ENCODE measurements around the gene SAMMSON.

The SAMMSON gene

DNA sequence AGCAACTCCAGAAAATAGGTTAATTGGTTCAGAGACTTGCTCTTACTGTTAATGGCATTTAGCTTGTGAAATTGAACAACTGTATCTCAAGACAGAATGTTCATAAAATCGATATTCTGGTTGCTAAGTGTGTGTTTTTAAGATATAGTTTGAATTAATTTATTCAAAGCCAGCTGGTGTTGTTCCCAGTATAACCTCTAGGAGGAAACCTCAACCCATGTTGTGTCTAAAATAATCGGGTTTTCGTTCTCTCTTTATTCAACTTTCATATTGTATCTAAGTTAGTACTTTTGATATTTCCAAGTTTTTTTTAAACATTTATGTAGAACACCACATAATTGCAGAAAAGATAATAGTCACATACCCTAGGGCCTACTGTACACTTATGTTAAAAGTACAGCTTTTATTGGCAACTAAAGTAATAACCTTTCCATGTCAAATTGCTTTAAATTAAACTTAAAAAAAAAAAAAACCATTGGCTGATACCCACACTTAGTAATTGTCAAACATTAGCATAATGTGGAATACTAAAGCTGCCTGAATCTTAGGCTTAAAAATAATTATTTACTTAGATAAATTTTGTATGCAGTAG is 90.9 kb downstream of the SAMMSON start:
- no peak for DNase-seq (ENCODE audit: low read depth in 3 of 3)

DNA sequence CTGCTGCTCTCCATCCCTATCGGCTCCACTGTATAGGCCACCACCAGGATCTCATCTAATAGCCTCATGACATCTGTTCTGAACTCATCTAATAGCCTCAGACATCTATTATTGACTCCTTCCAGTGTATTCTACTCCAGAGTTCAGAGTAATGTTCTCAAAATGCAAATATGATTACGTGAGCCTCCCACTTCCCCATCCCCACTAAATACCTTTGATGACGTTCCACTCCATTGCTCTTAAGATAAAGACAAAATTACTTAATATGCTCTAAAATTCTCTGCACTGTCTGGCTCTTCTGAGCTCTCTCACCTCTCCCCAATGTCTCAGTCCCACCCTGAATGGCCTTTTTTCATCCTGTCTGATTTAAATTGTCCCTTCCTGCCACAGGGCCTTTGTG is 94.7 kb downstream of the SAMMSON start:
- DNase-seq (ENCODE audit: low read depth in 3 of 3) = no peak

DNA sequence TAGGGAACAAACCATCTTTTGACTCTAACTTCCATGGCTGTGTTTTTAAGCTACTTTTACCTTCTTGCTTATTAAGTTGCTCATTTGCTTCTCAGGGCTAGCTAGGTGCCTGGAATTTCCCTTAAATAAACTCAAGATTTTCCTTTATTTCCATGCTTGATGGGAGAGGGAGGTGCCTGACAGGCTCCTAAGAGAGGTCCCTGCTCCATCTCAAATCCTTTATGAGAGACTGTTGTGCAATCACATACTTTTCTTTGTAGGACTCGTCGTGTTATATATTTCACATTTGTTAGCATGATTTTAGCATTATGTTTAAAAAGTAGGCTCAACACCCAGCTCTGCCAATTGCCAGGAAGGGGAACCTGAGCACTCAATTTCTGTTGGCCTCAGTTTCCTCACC is 95.7 kb downstream of the SAMMSON start:
- DNase-seq (ENCODE audit: low read depth in 3 of 3) = no peak

DNA sequence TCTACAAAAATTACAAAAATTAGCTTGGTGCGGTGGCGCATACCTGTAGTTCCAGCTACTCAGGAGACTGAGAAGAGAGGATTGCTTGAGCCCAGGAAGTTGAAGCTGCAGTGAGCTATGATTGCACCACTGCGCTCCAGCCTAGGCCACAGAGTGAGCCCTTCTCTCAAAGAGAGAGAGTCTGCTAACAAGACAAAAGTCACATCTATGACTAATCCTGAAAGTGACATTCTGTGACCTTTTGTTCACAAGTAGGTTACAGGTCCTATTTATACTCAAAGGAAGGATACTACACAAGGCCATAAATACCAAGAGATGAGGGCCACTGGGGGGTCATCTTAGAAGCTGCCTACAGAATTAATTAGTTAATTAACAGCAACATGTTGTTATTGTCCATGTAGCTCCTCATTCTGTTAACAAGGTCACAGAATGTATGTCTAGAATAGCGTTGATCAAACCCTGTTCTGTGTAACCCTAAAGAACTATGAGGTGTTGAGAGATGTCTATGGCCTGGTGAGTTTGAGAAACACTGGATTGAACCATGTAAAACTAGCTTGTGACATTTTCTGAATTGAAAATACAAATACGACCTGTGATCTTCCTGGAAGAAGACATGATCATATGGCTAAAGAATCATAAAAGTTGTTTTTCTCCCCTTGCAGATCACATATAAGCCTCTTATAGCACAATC is 97.0 kb downstream of the SAMMSON start:
- DNase-seq (ENCODE audit: low read depth in 3 of 3) = no peak

DNA sequence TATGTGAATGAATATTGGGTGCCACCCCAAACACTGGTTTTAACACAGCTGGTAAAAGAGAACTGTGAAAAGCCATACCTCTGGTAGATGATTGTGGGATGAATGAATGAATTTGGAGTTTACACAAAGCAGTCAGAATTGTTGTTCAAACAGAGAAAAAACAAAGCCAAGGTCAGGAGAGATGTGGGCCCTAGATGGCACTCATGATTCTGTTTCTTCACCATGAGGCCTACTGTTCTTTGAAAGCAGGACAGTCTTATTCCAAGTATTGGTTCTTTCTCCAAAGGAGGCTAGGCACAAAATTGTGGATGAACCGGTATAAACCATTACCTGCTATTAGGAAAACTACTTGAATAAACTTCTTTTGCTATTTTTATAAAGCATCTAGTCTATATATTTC is 97.6 kb downstream of the SAMMSON start:
- no peak for DNase-seq (ENCODE audit: low read depth in 3 of 3)

DNA sequence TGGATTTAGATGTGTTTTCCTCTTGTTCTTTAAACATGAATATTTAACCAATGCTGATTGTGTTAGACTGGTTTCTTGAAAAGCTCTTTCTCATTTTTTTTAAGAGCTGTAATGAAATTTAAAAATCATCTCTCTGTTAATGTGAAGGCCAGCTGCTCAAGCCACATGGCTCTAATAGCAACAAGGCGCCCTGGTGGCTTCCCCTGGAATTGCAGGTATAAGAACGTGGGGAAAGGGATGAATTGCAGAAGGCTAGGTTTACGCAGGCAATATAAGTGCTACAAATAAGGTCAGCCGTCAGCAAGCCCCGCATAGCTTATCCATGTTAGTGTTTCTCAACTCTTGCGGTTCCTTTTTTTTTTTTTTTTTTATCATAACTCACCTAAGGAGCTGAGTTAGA is 108.5 kb downstream of the SAMMSON start:
- no peak for DNase-seq (ENCODE audit: low read depth in 3 of 3)

DNA sequence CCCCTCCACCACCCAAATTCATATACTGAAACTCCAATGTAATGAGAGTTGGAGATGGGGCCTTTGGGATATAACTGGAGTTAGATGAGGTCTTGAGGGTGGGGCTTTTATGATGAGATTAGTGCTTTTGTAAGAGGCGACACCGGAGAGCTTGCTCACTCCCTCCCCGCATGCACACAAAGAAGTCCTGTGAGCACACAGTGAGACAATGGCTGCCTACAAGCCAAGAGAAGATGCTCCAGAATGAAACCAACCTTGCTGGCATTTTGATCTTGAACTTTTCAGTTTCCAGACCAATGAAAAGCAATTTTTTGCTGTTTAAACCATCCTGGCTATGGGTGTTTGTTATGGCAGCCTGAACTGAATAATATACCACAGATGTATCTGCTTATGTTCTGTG is 109.0 kb downstream of the SAMMSON start:
- no peak for DNase-seq (ENCODE audit: low read depth in 3 of 3)

DNA sequence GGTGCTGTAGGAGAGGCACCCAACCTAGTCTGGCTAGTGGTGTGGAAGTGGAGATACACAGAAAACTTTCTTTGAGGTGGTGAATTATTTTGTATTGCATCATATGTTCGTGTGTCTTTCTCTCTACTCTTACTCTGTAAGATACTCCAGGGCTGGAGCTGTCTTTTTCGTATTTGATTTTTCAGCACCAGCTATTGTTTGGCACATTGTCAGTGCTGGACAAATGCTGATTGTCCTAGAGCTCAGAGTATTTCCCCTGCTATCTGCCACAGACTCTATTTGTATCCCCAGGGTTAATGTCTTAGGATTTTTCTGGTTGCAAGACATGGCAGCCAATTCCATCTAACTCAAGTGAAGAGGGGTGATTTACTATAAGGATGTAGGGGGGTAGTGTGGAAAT is 110.5 kb downstream of the SAMMSON start:
- no peak for DNase-seq (ENCODE audit: low read depth in 3 of 3)

DNA sequence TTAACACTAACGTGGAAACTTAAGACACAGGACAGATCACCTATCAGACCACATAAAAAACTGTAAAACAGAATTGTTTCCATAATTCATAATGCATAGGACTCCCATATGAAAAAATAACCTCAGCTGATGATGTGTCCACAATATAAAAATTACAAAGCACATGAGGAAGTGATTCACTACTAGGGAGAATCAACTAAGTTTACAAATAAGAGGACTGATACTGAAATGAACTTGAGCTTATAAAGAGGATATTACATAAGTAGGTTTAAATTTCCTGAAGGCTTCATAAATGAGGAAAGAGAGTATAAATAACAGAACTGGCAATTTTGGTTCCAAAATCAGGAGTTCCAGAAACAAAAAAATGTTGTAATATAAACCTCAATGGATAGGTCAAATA is 111.9 kb downstream of the SAMMSON start:
- no peak for DNase-seq (ENCODE audit: low read depth in 3 of 3)

DNA sequence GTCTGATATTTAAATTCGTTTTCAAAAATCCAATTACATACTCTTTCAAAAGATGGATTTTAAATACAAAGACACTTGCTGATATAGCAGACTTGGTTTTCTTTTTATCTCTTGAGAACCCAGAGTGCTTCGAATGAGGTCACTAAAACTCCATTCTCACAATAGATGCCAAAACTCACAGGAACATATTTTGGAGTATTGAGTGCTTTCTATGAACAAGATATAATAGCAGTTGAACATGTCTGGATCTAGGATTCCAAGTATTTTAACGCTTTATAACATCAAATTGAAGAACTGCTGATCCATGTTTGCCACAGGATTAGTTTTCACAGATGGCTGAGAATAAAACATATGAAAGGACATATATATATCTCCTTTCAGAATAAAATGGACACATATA is 113.2 kb downstream of the SAMMSON start:
- no peak for DNase-seq (ENCODE audit: low read depth in 3 of 3)

DNA sequence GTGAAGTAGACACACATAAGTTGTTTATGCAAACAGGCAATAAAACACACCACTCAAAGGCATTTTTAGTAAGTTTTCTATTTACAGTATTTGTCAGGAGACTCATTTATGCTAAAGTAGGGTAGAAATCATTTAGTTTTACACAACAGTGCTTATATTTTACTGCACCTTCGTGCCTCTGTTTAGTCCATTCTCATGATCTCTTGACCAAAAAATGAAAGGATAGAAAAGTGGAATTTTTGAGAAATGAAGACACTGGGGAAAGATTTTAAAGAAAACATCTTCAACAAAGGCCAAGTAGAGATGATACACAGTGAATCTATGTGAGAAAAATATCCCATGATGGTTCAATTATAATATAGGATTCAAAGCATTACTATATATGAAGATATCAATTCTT is 114.9 kb downstream of the SAMMSON start:
- no peak for DNase-seq (ENCODE audit: low read depth in 3 of 3)

DNA sequence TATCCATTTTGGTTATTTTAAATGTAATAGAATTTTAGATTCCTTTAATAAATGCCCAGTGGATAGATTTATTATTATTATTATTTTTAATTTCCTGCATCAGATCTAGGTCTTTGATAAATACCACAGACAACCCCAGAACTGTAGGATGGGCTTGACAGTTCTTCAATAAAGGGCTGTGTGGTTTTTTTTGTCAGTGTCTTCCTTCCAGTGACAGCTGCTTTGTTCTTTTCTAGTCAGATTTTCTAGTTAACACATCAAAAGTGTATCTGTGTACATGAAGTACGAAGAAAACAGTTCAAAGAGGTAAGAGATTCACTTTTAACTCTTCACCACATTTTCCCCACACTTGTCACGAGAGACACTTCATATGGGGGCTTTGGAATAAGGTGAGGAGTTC is 120.3 kb downstream of the SAMMSON start:
- no peak for DNase-seq (ENCODE audit: low read depth in 3 of 3)

Measured in stimulated activated CD4-positive, alpha-beta T cell treated with anti-CD3 and anti-CD28 coated beads, TNF-alpha, amount 100 ng/mL, for 4 hours (primary cell).